ENCODE data around the gene PDE4C.

The PDE4C gene

DNA sequence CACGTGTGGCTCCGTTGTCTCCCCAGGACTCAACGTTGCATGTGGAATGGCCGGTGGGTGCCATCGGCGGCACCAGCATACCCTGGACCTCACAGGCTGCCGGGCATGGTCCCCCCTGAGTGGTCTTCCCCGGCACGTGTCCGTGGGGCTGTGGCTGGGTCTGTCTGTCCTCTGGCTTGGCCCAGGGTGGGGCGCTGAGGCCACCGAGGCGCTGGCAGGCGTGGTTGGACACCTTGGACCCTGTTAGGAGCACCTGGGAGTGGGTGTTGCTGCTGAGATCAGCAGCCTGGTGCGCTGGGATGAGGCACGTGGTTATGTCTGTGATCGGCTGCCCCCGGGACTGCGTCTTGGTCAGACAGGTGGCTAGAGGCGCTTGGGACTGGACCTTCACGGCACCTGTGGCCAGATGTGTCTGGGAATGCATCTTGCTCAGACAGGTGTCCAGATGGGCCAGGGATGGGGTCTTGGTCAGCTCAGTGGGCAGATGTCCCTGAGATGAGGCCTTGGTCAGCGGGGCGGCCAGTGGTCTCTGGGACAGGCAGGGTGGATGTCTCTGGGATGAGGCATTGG is 38.8 kb upstream of the PDE4C start:
- H3K4me1 ChIP-seq (ENCODE audit: control insufficient read depth, insufficient read depth, low read length): no peaks in the 10 kb centered on the region
- no peak overlapping the region for H3K9ac ChIP-seq (ENCODE audit: low read depth, low read length)
- no peak overlapping the region for H3K4me3 ChIP-seq (ENCODE audit: low read depth, low read length)
- peaks cover 7% of the 10 kb centered on the region for H3K27me3 ChIP-seq (ENCODE audit: control insufficient read depth, insufficient read depth, low read length)
- no peaks in the 10 kb centered on the region; the same call in 1 of the 2 replicates for H3K9me3 ChIP-seq (ENCODE audit: control insufficient read depth, insufficient read depth, low read length)
- H3K36me3 ChIP-seq (ENCODE audit: control insufficient read depth, insufficient read depth, low read length): peaks cover 10% of the 10 kb centered on the region
- H3K27ac ChIP-seq (ENCODE audit: low read depth, low read length): no peak overlapping the region

DNA sequence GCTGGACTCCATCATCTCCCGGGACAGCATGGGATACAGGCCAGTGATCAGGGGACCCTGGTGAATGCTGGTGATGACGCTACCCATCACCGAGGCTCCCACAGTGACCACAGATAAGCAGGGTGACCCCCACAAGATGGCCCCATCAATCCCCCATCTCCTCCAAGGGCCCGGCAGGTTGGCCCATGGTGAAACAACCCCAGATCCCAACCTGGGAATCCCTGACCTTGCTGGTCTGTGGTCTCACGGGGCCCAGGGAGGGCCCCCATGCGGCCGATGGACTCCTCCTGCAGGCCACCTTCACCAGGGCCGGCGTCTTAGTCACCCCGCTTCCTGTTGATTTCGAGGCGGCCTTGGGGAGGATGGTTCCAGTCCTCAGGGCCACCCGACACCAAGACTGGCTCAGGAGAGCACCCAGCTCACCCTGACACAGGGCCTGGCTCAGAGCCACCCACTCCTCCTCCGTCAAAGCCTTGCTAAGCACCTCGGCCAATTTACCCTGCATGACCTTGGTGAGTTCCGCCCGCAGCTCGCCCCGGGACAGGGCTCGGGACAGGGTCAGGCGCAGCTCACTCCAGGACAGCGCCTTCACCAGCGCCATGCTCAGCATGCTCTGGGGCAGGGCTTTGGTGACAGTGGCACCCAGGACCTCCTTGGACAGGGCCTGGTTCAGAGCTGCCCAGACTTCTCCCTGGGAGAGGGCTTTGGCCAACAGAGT is 38.1 kb upstream of the PDE4C start:
- Histone ChIP-seq H3K4me3 (ENCODE audit: low read depth, low read length) (no peak overlapping the region), H3K27me3 (ENCODE audit: control insufficient read depth, insufficient read depth, low read length) (peaks cover 7% of the 10 kb centered on the region), H3K9me3 (ENCODE audit: control insufficient read depth, insufficient read depth, low read length) (no peaks in the 10 kb centered on the region; the same call in 1 of the 2 replicates), H3K4me1 (ENCODE audit: control insufficient read depth, insufficient read depth, low read length) (no peaks in the 10 kb centered on the region), H3K36me3 (ENCODE audit: control insufficient read depth, insufficient read depth, low read length) (peaks cover 10% of the 10 kb centered on the region), H3K9ac (ENCODE audit: low read depth, low read length) (no peak overlapping the region), H3K27ac (ENCODE audit: low read depth, low read length) (no peak overlapping the region)

DNA sequence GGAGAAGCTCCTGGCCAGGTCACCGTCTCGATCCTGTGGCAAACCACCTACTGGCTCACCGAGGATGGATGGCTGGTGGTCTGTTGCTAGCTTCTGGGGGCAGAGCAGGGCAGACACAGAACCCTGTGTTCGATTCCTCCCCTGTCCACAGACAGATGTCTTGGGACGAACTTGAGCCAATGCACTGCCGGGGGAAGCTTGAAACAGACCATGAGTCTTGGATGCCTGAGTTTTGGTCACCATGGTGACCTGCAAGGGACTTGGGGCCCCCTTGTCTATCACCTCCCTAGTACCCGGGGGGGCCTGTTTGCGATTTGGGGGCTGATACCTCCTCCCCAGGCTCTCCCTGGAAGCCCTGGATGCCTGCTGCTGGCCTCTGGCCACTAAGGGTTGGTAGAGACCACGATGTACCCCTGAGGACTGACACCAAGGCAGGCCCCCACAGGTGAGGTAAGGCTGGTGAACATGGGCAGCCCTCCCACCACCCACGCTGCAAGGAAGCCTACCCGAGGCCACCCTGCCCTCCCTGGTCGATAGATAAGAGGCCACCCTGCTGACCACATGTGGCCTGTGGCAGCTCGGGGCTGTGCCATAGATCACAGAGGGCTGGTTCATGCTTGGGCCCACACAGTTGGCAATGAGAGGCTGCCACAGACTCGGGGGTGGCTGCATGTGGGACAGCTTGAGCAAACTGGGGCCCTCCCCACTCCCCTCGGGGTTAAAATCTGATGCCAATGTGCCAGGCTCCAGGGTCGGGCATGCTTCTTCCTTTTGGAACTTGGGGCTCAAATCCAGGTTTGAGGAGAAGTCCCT is 37.3 kb upstream of the PDE4C start:
- no peak overlapping the region for H3K4me3 ChIP-seq (ENCODE audit: low read depth, low read length)

DNA sequence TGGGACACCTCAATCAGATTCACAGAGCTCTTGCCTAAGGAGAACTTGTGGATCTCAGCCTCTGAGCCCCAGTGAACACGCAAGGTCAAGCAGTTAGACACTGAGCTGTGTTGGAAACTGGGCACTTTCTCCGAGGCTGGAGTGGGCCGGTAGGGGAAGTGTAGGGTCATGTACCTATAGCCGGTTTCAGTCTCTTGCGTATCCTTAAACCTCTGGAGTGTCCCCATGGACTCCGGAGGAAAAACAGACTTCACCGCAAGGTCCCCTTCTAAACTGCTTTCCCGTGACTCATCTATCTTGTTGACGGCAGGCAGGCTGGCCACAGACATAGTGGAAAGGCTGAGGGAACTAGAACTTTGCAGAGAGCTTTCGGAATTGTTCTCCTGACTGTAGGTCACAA is 36.7 kb upstream of the PDE4C start:
- Histone ChIP-seq H3K4me3 (ENCODE audit: low read depth, low read length) (no peak overlapping the region), H3K4me1 (ENCODE audit: control insufficient read depth, insufficient read depth, low read length) (no peaks in the 10 kb centered on the region), H3K27me3 (ENCODE audit: control insufficient read depth, insufficient read depth, low read length) (peaks cover 7% of the 10 kb centered on the region), H3K9ac (ENCODE audit: low read depth, low read length) (no peak overlapping the region), H3K9me3 (ENCODE audit: control insufficient read depth, insufficient read depth, low read length) (no peaks in the 10 kb centered on the region; the same call in 1 of the 2 replicates), H3K27ac (ENCODE audit: low read depth, low read length) (no peak overlapping the region), H3K36me3 (ENCODE audit: control insufficient read depth, insufficient read depth, low read length) (peaks cover 10% of the 10 kb centered on the region)

More for the DNA sequence above, 37.3 kb upstream of the PDE4C start:
- Histone ChIP-seq H3K36me3 (ENCODE audit: control insufficient read depth, insufficient read depth, low read length) (peaks cover 10% of the 10 kb centered on the region), H3K27ac (ENCODE audit: low read depth, low read length) (no peak overlapping the region), H3K9ac (ENCODE audit: low read depth, low read length) (no peak overlapping the region), H3K27me3 (ENCODE audit: control insufficient read depth, insufficient read depth, low read length) (peaks cover 7% of the 10 kb centered on the region), H3K4me1 (ENCODE audit: control insufficient read depth, insufficient read depth, low read length) (no peaks in the 10 kb centered on the region), H3K9me3 (ENCODE audit: control insufficient read depth, insufficient read depth, low read length) (no peaks in the 10 kb centered on the region; the same call in 1 of the 2 replicates)

DNA sequence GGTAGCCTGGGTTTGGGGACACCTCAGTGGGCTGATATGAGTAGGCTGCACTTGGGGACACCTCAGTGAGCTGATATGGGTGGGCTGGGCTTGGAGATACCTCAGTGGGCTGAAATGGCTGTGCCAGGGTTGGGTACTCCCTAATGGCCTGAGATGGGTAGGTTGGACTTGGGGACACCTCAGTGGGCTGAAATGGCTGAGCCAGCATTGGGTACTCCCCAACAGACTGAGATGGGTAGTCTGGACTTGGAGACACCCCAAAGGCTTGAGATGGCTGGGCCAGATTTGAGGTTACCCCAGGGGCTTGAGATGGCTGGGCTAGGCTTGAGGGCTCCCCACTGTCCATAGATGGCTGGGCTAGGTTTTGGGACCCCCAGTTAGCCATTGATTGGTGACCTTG is 35.9 kb upstream of the PDE4C start:
- Histone ChIP-seq H3K27me3 (ENCODE audit: control insufficient read depth, insufficient read depth, low read length) (peaks cover 7% of the 10 kb centered on the region), H3K4me1 (ENCODE audit: control insufficient read depth, insufficient read depth, low read length) (no peaks in the 10 kb centered on the region), H3K9me3 (ENCODE audit: control insufficient read depth, insufficient read depth, low read length) (no peaks in the 10 kb centered on the region; the same call in 1 of the 2 replicates), H3K9ac (ENCODE audit: low read depth, low read length) (no peak overlapping the region), H3K4me3 (ENCODE audit: low read depth, low read length) (no peak overlapping the region), H3K36me3 (ENCODE audit: control insufficient read depth, insufficient read depth, low read length) (peaks cover 10% of the 10 kb centered on the region), H3K27ac (ENCODE audit: low read depth, low read length) (no peak overlapping the region)

DNA sequence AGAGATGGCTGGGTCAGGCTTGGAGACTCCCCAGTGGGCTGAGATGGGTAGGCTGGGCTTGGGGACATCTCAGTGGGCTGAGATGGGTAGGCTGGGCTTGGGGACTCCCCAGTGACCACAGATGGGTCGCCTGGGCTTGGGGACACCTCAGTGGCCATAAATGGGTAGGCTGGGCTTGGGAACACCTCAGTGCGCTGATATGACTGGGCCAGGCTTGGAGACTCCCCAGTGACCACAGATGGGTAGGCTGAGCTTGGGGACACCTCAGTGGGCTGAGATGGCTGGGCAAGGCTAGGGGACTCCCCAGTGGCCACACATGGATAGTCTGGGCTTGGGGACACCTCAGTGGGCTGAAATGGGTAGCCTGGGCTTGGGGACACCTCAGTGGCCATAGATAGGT is 35.2 kb upstream of the PDE4C start:
- Histone ChIP-seq H3K9me3 (ENCODE audit: control insufficient read depth, insufficient read depth, low read length) (no peaks in the 10 kb centered on the region; the same call in 1 of the 2 replicates), H3K36me3 (ENCODE audit: control insufficient read depth, insufficient read depth, low read length) (peaks cover 3% of the 10 kb centered on the region), H3K4me1 (ENCODE audit: control insufficient read depth, insufficient read depth, low read length) (no peaks in the 10 kb centered on the region), H3K4me3 (ENCODE audit: low read depth, low read length) (no peak overlapping the region), H3K27ac (ENCODE audit: low read depth, low read length) (no peak overlapping the region), H3K9ac (ENCODE audit: low read depth, low read length) (no peak overlapping the region), H3K27me3 (ENCODE audit: control insufficient read depth, insufficient read depth, low read length) (peaks cover 7% of the 10 kb centered on the region)

DNA sequence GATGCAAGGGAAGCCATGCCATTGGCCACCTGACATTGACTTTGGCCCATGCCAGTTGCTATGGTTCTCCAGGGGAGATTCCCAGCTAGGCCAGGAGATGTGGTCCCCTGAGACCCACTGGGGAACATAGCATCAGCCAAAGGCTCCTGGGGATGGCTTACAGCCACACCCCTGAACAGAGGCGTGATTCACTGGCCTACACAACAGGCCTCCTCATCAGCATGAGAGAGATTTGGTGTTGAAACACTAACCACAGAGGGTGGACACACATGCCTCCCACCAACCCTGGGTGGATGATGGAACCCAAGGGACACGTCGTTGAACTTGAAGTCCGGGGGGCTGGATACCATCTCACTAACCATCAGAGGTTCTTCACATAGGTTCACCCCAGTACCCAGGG is 33.7 kb upstream of the PDE4C start:
- peaks cover 3% of the 10 kb centered on the region for H3K4me1 ChIP-seq (ENCODE audit: control insufficient read depth, insufficient read depth, low read length)
- H3K36me3 ChIP-seq (ENCODE audit: control insufficient read depth, insufficient read depth, low read length): no peaks in the 10 kb centered on the region
- no peaks in the 10 kb centered on the region; the same call in 1 of the 2 replicates for H3K9me3 ChIP-seq (ENCODE audit: control insufficient read depth, insufficient read depth, low read length)
- no peak overlapping the region for H3K4me3 ChIP-seq (ENCODE audit: low read depth, low read length)
- H3K27me3 ChIP-seq (ENCODE audit: control insufficient read depth, insufficient read depth, low read length): peaks cover 7% of the 10 kb centered on the region
- H3K9ac ChIP-seq (ENCODE audit: low read depth, low read length): no peak overlapping the region
- H3K27ac ChIP-seq (ENCODE audit: low read depth, low read length): no peak overlapping the region

DNA sequence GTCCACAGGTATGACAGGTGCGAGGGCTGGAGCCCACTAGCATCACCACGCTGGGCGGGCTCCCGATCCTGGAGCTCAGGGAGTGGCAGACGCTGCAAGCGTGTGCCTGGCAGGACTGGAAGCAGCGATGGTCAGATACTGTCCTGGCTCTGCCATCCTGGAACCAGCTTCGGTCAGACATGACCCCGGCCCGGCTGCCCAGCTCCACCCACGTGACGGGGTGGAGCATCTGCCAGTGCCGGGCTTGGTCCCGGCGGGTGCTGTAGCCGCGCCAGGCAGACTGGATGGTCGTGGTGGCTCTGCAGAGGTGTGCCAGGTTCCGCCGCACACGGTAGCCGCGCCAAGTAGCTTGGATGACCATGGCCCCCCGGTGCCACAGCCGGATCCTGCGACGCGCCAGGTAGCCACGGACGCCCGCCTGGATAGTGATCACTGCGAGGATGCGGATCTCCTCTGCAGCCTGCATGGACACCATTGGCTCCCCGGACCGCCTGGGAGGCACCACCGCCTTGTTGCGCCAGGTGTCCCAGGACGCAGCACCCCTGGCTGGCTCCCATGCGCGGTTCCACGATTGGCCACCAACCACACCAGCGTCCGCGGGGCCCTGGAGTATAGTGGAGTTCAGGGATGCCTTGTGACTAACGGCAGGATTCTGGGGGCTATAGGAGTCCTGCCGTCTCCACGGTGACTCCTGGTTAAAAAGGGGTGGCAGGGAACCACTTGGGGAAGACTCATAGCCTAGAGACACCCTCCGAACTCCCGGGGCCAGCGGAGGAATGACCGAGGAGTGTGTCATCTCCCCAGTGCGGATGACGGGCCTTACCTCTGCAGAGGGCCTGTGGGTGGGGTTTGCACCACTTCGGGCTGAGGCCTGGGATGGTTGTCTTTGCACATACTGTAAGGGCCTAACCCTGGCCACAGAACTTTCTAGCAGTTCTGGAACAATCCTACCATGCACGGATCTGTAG is 31.5 kb upstream of the PDE4C start:
- Histone ChIP-seq H3K9me3 (ENCODE audit: control insufficient read depth, insufficient read depth, low read length) (no peaks in the 10 kb centered on the region; the same call in 1 of the 2 replicates), H3K4me1 (ENCODE audit: control insufficient read depth, insufficient read depth, low read length) (peaks cover 6% of the 10 kb centered on the region), H3K4me3 (ENCODE audit: low read depth, low read length) (no peak overlapping the region), H3K9ac (ENCODE audit: low read depth, low read length) (no peak overlapping the region), H3K27ac (ENCODE audit: low read depth, low read length) (no peak overlapping the region), H3K36me3 (ENCODE audit: control insufficient read depth, insufficient read depth, low read length) (no peaks in the 10 kb centered on the region), H3K27me3 (ENCODE audit: control insufficient read depth, insufficient read depth, low read length) (peaks cover 15% of the 10 kb centered on the region)

DNA sequence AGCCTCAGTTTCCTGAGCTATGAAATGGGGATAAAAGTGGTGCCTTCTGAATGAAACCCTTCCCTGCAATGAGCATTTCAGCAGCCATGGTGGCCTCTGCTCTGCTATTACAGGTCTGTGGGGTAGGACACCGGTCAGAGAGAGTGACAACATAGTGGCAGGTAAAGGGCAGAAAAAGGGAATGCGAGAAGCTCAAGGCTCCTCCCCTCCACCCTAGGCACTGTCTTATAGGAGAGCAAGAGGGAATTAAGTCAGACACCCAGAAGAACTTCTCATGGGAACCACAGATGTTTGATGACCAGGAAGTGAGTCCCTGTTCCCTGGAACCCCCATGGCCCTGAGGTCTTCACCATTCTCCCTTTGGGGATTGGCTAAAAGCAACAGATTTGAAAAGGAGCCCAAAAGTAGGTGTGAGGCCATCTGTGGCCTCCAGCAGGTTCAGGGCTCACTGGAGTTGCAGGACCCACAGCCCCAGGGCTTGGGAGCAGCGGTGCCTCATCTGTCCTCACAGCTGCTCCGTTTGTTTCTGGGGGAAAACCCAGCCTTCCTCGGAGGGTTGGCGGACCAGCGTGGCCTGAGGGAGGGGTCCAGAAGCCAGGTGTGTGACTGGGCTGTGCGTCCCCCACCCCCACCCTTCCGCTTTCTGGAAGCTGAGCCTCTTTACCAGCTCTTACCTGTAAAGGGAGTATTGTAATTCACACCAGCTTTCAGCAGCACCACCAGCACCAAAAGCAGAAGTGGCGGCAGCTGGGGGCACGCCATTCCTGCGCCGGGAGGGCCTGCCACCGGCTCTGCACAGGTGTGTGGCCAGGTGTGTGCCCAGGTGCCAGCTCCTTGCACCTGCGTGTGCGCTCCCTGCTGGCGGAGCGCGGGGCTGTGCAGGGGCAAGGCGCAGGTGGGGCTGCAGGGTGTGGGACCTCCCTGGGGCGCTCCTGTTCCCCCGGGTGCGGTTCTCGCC is 28.6 kb upstream of the PDE4C start:
- no peak overlapping the region for H3K27ac ChIP-seq (ENCODE audit: low read depth, low read length)
- peaks cover 6% of the 10 kb centered on the region for H3K4me1 ChIP-seq (ENCODE audit: control insufficient read depth, insufficient read depth, low read length)
- H3K27me3 ChIP-seq (ENCODE audit: control insufficient read depth, insufficient read depth, low read length): peaks cover 7% of the 10 kb centered on the region
- no peaks in the 10 kb centered on the region for H3K9me3 ChIP-seq (ENCODE audit: control insufficient read depth, insufficient read depth, low read length)
- H3K4me3 ChIP-seq (ENCODE audit: low read depth, low read length): peak overlapping the region; percentile 3; the same call in 1 of the 2 replicates
- H3K9ac ChIP-seq (ENCODE audit: low read depth, low read length): no peak overlapping the region
- no peaks in the 10 kb centered on the region for H3K36me3 ChIP-seq (ENCODE audit: control insufficient read depth, insufficient read depth, low read length)

Measured in HUES48 (cell line).